Forelimb muscle (tissue), 1 donor: ENCODE data around the gene CTDSPL. TPM values are rescaled to one million over a fixed set of nuclear protein-coding genes. Genes with fewer than 3 reads are reported as not detected.

Source experiments
- DNase-seq: peaks from one replicate; pipeline ENCODE4 v3.0.0-alpha.2; 2013; ENCODE audit warnings: low read depth
- polyA plus RNA-seq: library from polyadenylated mRNA; unstranded; fragments of 120-200 nt; gene quantifications from one replicate; pipeline ENCODE4 v1.2.1, GENCODE V29; 2013; ENCODE audit not compliant: insufficient read length

CTDSPL gene
- polyA plus RNA-seq, 1 donor = 36.3 TPM

DNA sequence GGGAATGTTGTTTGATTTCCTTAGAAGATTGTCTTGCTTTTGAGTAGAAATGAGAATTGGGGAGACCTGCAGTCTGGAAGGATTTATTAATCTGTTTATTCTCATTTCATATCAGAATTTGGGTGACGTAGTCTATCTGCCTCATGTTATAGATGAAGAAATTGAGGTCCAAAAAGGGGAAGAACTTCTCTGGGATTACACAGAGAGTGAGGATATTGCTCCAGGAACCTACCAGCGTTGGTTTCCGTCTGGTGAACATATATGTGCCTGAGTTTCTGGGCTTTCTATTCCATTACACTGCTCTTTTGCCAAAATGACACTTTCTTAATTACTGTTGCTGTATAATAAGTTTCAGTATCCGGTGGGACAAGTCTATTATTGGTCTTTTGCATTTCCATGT, 51.8 kb downstream of the CTDSPL start:
- DNase-seq = no peak

- no peak for DNase-seq
Measured at GRCh38 chr3:37916685-37917084, 55.0 kb downstream of the CTDSPL start.

DNA sequence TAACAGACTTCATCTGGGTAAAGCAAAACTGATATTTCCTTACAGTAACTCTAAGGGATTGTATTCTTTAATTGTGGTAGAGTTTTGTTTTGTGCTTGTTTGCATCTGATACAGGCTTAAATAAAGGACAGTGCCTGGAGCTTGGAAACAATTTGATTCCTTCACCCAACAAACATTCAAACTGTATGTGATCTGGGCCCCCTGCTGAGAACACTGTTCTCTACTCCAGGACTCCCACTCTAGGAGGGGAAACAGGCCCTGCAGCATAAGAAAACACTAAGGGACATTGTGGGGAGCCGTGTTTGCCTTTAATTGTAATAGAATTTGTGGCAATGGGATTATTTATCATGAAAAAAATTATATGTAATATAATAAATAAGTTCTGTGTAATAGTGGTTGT, 56.9 kb downstream of the CTDSPL start:
- no peak for DNase-seq

DNA sequence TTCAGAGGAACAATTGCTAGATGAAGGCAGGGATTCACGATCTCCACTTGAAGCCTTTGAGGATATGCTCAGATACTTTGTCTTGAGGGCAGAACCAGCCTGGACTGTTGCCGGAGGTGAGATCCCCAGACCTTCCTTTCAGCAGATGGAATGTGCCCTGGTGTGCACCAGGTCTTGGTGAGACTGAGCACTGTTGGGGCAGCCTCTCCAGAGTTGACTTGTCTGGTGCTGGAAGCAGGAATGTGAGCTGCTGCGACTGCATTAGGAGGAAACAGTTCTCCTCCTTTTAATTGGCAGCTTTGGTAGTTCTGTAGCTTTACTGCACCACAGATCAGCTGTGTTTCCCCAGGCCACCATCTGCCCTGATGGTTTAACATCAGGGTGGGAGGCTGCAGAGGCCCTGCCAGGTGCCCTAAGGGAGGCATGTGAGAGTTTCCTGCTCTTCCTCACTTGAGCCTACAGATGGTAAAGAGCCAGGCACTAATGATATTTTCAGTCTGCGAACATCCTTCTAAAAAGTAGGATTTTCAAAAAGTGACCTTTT, 58.5 kb downstream of the CTDSPL start:
- DNase-seq = no peak

- DNase-seq = no peak
Measured at GRCh38 chr3:37921025-37921424, 59.3 kb downstream of the CTDSPL start.

GRCh38 chr3:37922721-37923568, 61.3 kb downstream of the CTDSPL start:
- DNase-seq = no peak

GRCh38 chr3:37923569-37924040, 61.9 kb downstream of the CTDSPL start:
- DNase-seq = no peak

GRCh38 chr3:37924453-37924852, 62.8 kb downstream of the CTDSPL start:
- no peak for DNase-seq

DNA sequence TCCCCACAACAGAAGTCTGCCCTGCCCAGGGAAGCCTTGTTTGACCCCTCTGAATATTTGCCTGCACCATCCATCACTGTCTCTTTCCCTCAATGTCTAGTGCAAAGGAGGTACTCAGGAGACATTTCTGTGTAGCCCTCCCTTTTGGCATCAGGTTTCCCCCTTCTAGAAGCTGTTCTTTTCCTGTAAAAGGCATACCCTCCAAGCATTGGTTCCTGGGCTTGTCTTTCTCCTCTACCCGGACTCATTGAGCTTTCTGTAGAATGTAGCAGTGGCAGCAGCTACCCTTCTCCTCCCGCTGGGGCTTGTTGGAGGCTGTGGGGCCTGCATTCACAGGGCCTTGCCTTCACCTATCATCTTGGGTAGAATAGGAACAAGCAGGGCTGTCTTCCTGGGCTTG, 63.5 kb downstream of the CTDSPL start:
- DNase-seq = no peak

GRCh38 chr3:37926611-37927010, 64.9 kb downstream of the CTDSPL start:
- no peak for DNase-seq

GRCh38 chr3:37930495-37930894, 68.8 kb downstream of the CTDSPL start:
- DNase-seq = no peak

DNA sequence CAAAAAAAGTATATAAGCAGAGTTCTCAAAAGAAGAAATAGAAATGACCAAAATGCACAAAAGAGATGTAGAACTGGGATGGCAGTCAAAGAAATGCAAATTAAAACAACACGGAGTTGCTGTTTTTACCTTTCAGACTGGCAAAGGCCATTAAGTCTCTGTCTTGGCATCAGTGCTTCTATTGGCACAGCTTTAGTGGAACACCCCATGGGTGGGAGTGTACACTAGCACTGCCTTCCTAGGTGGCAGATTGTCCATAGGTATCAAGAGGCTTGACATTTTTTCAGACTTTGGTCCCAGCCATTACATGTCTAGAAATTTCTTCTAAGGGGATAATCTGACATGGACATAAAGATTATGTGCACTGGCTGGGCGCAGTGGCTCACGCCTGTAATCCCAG, 70.8 kb downstream of the CTDSPL start:
- no peak for DNase-seq

GRCh38 chr3:37934631-37935289, 73.1 kb downstream of the CTDSPL start:
- DNase-seq = no peak

DNA sequence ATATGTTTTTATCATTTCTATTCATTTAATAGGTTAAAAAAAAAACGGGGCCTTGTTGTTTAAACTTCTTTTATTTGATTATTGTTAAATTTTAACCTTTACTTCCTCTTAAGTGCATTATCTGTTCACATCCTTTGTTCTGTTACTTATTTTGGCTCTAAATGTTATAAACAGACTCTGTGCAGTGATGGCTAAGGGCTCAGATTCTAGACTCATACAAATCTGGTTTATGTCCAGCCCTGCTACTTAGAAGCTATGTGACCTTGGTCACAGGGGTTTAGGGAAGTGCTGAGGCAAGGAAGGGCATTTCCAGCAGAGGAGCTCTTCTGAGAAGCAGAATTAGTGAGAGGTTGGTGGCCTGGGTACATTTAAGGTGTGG, 73.6 kb downstream of the CTDSPL start:
- DNase-seq = no peak

DNA sequence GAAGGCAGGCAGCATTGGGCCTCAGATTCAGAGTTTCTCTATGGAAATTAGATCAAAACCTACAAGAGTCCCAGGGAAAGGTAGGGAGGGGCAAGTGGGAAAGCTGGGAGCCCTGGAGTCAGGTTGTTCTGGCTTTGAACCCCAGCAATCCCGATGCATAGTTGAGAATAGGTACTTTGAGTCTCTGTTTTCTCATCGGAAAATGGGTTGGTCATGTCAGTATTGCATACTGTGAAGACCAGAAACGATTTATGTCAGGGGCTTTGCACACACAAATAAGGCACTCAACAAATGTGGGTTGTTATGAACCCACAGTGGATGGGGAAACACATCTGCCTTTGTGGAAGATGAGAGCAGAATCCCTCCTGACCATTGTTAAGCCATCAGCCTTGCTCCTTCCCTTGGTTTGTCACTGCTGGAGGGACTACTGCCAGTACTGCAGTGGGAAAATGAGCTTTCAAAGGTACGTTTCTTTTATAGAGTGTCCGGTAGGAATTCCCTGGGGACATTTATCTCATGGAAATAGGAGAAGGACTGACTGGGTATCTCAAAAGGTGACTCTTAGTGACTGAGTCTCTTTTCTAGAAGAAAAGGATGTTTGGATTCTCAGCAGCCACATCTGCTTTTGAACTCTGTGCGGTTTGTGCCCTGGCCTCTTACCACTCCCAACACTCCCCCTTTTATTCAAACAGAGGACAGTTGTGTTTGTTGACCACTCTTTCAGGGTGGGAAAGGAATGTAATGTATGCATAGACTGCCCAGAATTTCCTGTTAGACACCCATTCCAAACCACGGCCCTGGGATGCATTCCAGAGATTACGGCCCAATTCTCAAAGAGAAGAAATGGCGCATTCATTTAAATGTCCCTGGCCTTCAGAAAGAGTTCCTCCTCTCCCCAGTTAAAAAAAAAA, 74.3 kb downstream of the CTDSPL start:
- DNase-seq = no peak

DNA sequence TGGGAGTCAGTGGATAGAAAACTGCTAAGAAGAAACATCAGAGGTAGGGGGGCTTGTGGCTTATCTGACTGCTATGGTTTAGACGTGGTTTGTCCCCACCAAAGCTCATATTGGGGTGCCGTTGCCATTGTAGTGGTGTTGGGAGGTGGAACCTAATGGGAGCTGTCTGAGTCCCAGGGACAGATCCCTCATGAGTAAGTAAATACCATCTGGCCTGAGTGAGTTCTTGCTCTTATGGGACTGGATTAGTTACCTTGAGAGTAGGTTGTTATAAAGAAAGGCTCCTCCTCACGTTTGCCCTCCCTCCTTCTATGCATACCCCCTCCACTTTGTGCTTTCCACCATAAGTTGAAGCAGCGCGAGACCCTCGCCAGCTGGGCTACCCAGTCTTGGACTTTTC, 75.5 kb downstream of the CTDSPL start:
- DNase-seq = no peak

DNA sequence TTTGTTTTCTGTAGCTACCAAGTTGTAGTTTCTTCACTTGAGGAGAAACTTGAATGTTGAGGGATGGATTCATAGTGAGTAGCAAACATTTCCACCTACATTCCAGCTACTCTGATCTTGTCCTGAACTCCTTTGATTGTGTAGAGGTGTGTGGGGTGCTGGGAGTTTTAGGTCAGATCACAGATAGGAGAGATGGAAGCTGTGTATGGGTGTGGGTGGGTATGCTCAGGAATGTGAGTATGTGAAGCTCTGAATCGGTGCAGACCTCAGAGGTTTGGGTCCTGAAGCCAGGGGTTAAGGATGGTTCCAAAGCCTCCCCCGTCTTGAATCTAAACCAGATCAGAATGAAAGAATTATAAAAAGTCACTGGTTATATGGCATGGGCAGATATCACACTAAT, 76.3 kb downstream of the CTDSPL start:
- no peak for DNase-seq

DNA sequence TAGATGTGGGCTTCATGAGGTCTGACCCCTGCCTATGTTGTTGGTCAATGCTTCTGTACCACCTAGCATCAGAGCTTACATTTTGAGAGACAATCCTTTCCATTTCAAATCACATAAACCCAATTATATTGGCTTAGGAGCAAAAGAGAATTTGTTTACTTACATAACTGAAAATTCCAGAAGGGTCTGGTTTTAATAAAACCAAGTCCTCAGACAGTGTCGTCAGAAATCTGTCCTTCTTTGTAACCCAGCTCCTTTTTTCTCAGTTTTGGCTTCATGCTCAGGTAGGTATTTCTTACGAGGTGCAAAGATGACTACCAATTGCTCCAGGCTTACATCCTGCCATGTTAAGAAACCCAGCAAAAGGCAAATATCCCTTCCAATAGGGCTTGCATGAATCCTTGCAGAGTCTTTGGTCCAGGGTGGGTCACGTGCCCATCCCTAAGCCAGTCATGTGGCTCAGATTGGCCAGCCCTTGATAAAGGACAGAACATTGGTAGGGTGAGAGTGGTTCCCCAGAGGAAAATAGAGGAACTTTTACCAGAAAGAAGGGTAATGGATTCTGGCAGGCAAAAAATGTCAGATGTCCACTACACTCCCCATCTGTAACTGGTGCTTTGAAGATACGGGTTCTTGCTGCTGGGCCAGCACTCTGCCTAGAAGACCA, 78.7 kb downstream of the CTDSPL start:
- DNase-seq = no peak

DNA sequence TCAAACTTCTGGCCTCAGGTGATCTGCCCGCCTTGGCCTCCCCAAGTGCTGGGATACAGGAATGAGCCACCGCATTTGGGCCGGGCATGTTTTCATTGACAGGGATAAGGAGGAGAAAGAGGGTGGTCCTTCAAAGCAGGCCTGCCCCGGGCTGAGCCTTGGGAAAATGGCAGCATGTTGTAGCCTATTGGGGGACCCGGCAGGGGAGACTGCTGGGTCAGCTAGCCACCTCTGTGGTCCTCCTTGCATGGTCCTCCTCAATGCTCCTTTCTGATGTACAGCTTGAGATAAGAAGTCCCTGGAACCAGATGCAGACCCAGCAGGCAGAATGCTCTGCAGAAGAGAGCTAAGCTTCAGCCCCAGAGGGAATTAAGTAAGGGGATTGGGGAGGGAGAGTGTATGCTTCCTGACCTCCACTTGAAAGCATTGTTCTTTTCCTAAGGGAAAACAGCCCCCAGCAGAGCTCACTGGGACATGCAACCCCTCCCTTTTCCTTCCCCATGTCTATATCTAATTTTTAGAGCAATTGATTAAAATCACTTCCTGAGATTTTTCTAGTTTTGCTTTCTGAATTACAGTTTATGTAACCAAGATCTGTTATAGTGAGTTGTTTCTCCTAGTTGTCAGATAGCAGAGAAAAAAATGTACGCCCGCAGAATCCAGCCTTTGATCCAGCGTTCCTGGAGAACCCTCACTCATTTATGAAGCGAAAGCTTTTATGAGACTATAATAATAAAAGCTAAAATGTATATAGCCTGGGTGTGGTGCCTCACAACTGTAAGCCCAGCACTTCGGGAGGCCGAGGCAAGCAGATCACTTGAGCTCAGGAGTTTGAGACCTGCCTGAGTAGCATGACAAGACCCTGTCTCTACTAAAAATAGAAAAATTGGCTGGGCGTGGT, 80.2 kb downstream of the CTDSPL start:
- no peak for DNase-seq

GRCh38 chr3:37942646-37943045, 81.0 kb downstream of the CTDSPL start:
- DNase-seq = no peak
